Forelimb muscle (tissue), 1 donor: Measurements from ENCODE around the gene FHIT. TPM values are rescaled to one million over a fixed set of nuclear protein-coding genes. Genes with fewer than 3 reads are reported as not detected.
A peak's percentile ranks its signal among the peaks of the same experiment; 100 is the strongest.

ENCODE experiments used
- DNase-seq: peaks from one replicate; pipeline ENCODE4 v3.0.0-alpha.2; 2013; ENCODE audit warnings: low read depth
- polyA plus RNA-seq: library from polyadenylated mRNA; unstranded; fragments of 120-200 nt; gene quantifications from one replicate; pipeline ENCODE4 v1.2.1, GENCODE V29; 2013; ENCODE audit not compliant: insufficient read length

FHIT gene
- polyA plus RNA-seq, 1 donor, result 7.1 TPM

GRCh38 chr3:60633644-60634043 lies 617.6 kb downstream of the FHIT start:
- DNase-seq, result no peak

- no peak for DNase-seq
Measured at GRCh38 chr3:60631509-60631908, 619.7 kb downstream of the FHIT start.

GRCh38 chr3:60630953-60631352 lies 620.3 kb downstream of the FHIT start:
- no peak for DNase-seq

DNA sequence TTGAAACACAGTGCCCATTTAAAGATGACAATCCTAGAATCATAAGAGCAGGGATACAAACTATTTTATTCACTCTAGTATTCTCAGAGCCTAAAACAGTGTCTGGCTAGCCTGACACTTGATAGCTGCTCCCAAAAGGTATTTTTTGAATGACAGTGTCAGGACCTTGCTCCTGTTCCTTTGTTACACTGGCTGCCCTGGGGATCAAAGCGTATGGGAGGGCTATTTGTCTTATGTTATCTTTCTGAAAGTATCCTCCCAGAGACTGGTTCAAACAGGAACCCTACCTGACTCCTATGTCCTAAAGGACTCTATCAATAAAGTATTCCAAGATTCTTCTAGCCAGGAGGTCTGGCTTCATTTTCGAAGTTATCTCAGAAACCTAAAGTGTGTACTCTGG lies 621.4 kb downstream of the FHIT start:
- DNase-seq, result no peak

GRCh38 chr3:60622349-60622748 lies 628.9 kb downstream of the FHIT start:
- DNase-seq, result no peak

DNA sequence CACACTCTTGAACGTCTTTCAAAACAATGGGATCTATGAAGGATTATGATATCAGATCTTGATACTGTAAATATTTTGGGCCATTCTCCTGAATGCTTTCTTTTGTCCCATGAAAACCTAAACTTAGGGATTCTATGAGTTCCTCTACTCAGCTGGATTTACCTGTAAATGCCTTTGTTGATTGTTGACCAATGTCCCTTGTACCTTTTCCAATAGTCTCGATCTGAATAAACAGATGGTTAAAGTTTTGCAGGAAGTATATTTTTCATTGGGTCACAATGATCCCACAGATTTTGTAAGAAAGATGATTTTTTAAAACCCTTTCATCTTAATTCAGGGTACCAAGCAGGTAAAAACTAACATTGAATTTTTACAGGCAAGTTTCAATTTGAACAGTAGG lies 634.1 kb downstream of the FHIT start:
- no peak for DNase-seq

DNA sequence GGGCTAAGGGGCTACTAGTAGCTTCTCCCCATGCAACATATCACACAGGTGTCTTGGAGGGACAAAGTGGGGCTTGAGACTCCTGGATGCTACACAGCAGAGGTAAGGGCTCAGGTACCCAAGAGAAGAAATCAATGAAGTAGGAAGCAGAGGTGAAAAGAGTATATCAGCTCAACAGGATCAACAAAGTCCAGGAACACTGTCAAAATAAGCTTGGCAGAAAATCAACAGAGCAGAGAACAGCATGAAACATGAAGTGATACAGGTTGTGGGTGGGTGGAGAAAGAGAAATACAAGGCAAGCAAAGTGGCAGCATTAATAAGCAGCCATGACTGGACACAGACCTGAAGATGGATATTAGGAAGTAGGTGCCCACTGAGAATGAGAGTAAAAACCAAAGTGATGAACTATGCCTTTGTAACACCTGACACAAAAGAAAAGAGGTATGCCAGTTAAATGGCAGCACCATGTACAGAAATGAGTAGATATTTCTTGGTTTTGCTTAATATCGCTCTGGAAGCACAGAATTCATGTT lies 637.4 kb downstream of the FHIT start:
- no peak for DNase-seq

DNA sequence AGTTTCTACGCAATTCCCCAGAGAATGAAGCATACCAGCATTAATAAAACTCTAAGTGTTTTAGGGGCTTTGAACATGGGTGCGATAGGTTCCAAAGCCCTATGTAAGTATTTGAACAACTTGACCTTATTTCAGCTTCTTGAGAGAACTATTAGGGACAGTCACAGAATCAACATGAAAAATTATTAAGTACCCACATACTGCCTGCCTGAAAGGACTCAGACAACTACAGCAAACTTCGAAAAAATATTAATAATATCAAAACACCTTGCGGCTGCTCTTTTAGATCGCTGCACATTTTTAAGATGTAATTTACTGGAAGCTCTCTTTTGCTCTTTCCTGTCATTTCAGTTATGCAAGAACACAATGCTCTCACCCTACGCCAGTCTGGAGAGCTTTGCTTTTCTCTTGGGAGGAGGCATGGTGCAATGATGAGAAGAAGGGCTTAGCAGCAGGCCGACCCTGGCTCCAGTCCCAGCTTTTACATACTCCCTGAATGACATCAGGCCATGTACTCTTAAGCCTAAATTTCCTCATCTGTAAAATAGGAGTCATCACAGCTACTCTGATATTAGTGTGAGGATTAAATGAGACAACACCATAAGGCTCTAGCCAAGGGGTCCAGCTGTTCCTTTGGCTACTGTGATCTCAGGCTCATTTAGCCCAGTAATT lies 640.7 kb downstream of the FHIT start:
- DNase-seq, result no peak

GRCh38 chr3:60609446-60609845 lies 641.8 kb downstream of the FHIT start:
- DNase-seq, result no peak

GRCh38 chr3:60603860-60604259 lies 647.4 kb downstream of the FHIT start:
- no peak for DNase-seq

DNA sequence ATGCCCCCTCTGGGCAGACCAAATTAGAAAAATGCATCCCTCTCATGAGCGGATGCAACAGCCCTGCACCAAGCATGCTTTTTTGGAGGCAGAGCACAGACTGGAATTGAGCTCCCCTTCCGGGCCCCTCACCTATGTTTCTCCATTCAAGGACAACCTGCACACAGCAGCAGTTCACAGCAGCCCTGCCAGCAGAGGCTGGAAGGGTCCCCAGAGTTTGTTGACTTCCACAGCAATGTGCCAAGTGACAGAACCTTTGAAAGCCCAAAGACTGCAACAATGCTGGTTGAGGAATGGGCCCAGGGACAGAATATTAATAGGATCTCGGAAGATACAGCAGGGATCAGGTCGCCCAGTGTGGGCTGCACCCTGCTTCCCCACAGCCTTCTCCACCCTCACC lies 650.4 kb downstream of the FHIT start:
- DNase-seq, result no peak

GRCh38 chr3:60599586-60599985 lies 651.7 kb downstream of the FHIT start:
- no peak for DNase-seq

DNA sequence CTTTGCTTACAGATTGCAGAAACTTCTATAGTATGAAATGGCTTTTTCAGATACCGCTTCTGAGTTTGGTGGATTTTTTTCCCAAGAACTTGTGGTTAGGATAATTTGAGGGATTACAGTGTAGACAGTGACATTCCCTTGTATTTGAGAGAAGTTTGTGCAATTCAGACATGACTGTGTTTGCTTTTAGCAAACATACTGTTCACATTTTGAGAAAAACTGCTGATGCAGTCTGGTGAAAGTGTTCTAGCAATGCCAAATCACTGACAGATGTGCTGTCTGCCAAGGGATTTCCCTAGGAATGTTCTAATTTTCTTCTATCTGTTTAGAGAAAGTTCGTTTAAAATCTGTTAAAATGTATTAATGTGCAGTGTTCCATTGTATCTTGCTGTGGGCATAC lies 652.6 kb downstream of the FHIT start:
- DNase-seq, result no peak

- DNase-seq, result peak; percentile 88
Measured at GRCh38 chr3:60594025-60594424, 657.2 kb downstream of the FHIT start.

GRCh38 chr3:60591267-60591666 lies 660.0 kb downstream of the FHIT start:
- DNase-seq, result no peak

- no peak for DNase-seq
Measured at GRCh38 chr3:60588806-60589205, 662.4 kb downstream of the FHIT start.

GRCh38 chr3:60585918-60586317 lies 665.3 kb downstream of the FHIT start:
- no peak for DNase-seq

- DNase-seq, result no peak
Measured at GRCh38 chr3:60584250-60584649, 667.0 kb downstream of the FHIT start.

GRCh38 chr3:60582288-60582687 lies 669.0 kb downstream of the FHIT start:
- no peak for DNase-seq

GRCh38 chr3:60580809-60581208 lies 670.4 kb downstream of the FHIT start:
- DNase-seq, result no peak

DNA sequence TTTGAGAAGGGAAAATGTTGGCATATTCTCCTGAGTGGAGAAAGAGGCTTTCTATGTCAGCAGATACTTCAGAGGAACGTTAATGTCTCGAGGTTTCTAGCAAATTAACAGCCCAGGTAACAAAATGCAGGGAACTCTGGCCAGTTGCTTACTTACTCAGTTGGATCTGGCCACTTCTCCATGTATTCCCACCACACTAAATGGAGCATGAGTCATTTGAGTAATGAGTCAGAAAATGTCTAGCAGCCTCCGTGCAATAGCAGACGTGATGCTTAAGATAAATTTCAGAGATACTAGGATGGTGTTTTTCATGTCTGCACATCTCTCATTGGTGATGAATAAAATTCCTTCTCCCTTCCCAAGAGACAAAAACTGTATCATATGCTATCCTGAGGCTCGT lies 671.5 kb downstream of the FHIT start:
- no peak for DNase-seq

DNA sequence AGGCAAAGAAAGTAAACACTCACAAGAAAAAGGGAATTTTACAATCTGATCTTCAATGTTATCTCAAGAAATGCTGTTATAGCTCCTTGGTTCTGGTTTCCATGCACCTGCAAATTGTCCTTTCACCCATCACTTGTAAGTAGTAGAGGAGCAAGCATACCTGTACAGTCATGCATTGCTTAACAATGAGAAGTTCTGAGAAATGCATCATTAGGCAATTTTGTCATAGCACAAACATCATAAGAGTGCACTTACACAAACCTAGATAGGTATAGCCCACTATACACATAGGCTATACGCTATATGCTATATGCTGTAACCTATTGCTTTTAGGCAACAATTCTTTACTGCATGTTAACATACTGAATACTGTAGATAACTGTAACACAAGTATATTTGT lies 672.3 kb downstream of the FHIT start:
- no peak for DNase-seq

DNA sequence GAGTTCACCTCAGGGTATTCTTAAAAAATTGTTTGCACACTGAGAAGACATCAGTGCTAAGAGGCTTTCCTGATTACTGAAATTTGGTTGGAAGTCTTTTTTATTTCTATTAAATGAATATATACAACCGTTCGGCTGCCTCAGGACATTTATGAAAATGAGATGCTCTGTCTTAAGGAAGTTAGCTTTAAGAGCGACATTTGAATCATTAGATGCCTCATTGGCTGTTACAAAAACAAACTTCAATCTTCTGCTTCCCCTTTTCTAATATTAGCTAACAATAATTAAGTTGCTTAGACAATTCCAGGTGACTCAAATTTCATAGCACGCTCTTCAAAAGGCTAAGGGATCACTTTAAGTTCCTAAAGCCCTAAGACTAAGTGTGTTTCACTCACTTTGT lies 673.7 kb downstream of the FHIT start:
- no peak for DNase-seq

DNA sequence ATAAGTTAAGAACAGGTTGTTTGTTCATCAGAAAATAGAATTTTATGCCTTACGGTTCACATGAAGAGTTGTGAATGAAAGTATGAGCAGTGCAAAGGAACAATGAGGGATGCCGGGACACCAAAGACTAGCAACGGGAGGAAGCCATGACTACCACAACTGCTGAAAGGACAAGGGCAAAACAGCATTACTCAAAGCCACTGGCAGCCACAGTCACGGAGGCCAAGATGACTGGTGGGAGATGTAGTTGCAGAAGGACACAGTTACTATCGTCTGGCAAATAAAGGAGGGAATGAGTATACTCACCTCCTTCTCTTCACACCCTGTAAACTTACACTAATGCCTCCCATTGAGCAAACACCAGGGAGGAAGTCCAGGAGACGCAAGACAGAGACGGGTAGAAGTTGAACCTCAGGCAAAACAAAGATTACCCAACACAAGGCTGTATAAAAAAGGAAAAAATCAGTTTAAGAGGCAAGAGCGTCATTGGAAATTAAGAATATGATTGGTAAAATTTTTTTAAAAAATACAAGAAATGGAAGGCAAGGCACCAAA lies 675.5 kb downstream of the FHIT start:
- DNase-seq, result no peak
